ENCODE data around the gene LRP8. TPM values are rescaled to one million over a fixed set of nuclear protein-coding genes. Genes with fewer than 3 reads are reported as not detected.

LRP8 gene
- total RNA-seq, 1 donor from 2014 or later: 15.6 TPM

GRCh38 chr1:53288002-53288789 is 39.7 kb downstream of the LRP8 start:
- H3K36me3 ChIP-seq: no peaks in the 10 kb centered on the region
- H3K36me3 Mint-ChIP-seq: peaks cover 11% of the 10 kb centered on the region

GRCh38 chr1:53286955-53287354 is 40.9 kb downstream of the LRP8 start:
- Histone ChIP-seq H3K9me3 (ENCODE audit: low read depth) (no peaks in the 10 kb centered on the region), H3K4me3 (no peak overlapping the region), H3K4me1 (peaks cover 52% of the 10 kb centered on the region), H3K27me3 (no peaks in the 10 kb centered on the region), H3K79me2 (ENCODE audit: low read depth) (peaks cover 10% of the 10 kb centered on the region), H3K27ac (peak overlapping the region; percentile 96), H3K9ac (no peak overlapping the region), H3F3A (ENCODE audit: low read depth) (peaks cover 38% of the 10 kb centered on the region), H4K20me1 (ENCODE audit: low read depth) (peaks cover 11% of the 10 kb centered on the region), H2AFZ (replicated peaks) (no peak overlapping the region), H3K4me2 (peak overlapping the region; percentile 65), H3K36me3 (no peaks in the 10 kb centered on the region)
- Mint-ChIP-seq H3K27ac (peak overlapping the region; percentile 58), H3K27me3 (ENCODE audit: insufficient read depth, low read depth) (peaks cover 6% of the 10 kb centered on the region), H3K4me3 (peak overlapping the region; percentile 35), H3K36me3 (peaks cover 11% of the 10 kb centered on the region), H3K4me1 (peaks cover 45% of the 10 kb centered on the region), H3K9me3 (no peaks in the 10 kb centered on the region)
- DNase-seq (ENCODE audit: low spot score): peak; percentile 72
- TF ChIP-seq EZH2 (IDR thresholded peaks at IDR 0.05) (no peak), EZH2phosphoT487 (IDR thresholded peaks at IDR 0.05) (no peak), CTCF (IDR thresholded peaks at IDR 0.05) (no peak)

More at GRCh38 chr1:53288002-53288789, 39.7 kb downstream of the LRP8 start:
- Mint-ChIP-seq H3K4me1 (peaks cover 52% of the 10 kb centered on the region), H3K9me3 (no peaks in the 10 kb centered on the region), H3K27me3 (ENCODE audit: insufficient read depth, low read depth) (peaks cover 10% of the 10 kb centered on the region), H3K4me3 (peak overlapping the region; percentile 65), H3K27ac (peak overlapping the region; percentile 99)
- H3K9ac ChIP-seq: no peak overlapping the region
- H3F3A ChIP-seq (ENCODE audit: low read depth): peaks cover 36% of the 10 kb centered on the region
- peaks cover 11% of the 10 kb centered on the region for H4K20me1 ChIP-seq (ENCODE audit: low read depth)
- no peaks in the 10 kb centered on the region for H3K27me3 ChIP-seq
- no peak overlapping the region for H2AFZ ChIP-seq (replicated peaks)
- H3K79me2 ChIP-seq (ENCODE audit: low read depth): peaks cover 11% of the 10 kb centered on the region
- H3K27ac ChIP-seq: peak overlapping the region; percentile 96
- H3K4me3 ChIP-seq: peak overlapping the region; percentile 6
- peak overlapping the region; percentile 65 for H3K4me2 ChIP-seq
- peaks cover 52% of the 10 kb centered on the region for H3K4me1 ChIP-seq
- H3K9me3 ChIP-seq (ENCODE audit: low read depth): no peaks in the 10 kb centered on the region
- peak; percentile 95 for DNase-seq (ENCODE audit: low spot score)
- no peak for TF ChIP-seq EZH2 (IDR thresholded peaks at IDR 0.05)
- no peak for TF ChIP-seq EZH2phosphoT487 (IDR thresholded peaks at IDR 0.05)
- TF ChIP-seq CTCF (IDR thresholded peaks at IDR 0.05): no peak

- H3K27me3 Mint-ChIP-seq (ENCODE audit: insufficient read depth, low read depth): peaks cover 2% of the 10 kb centered on the region
- Histone ChIP-seq H3K9me3 (ENCODE audit: low read depth) (no peaks in the 10 kb centered on the region), H3K27ac (no peak overlapping the region), H3K27me3 (no peaks in the 10 kb centered on the region), H3K4me3 (no peak overlapping the region), H4K20me1 (ENCODE audit: low read depth) (peaks cover 11% of the 10 kb centered on the region), H3K4me2 (no peak overlapping the region), H3F3A (ENCODE audit: low read depth) (peaks cover 38% of the 10 kb centered on the region), H3K4me1 (peaks cover 44% of the 10 kb centered on the region), H3K79me2 (ENCODE audit: low read depth) (peaks cover 5% of the 10 kb centered on the region), H3K36me3 (no peaks in the 10 kb centered on the region), H2AFZ (replicated peaks) (no peak overlapping the region), H3K9ac (no peak overlapping the region)
- no peak for TF ChIP-seq EZH2phosphoT487 (IDR thresholded peaks at IDR 0.05)
- no peak for TF ChIP-seq CTCF (IDR thresholded peaks at IDR 0.05)
- TF ChIP-seq EZH2 (IDR thresholded peaks at IDR 0.05): no peak
- peaks cover 8% of the 10 kb centered on the region for H3K36me3 Mint-ChIP-seq
- peaks cover 43% of the 10 kb centered on the region for H3K4me1 Mint-ChIP-seq
- no peak overlapping the region for H3K27ac Mint-ChIP-seq
- no peak for DNase-seq (ENCODE audit: low spot score)
- no peaks in the 10 kb centered on the region for H3K9me3 Mint-ChIP-seq
- H3K4me3 Mint-ChIP-seq: peak overlapping the region; percentile 44
Measured at GRCh38 chr1:53285969-53286760, 41.7 kb downstream of the LRP8 start.
